GM19452 (cell line): Measurements from ENCODE around the gene STOX1.
"Not testable (repeated sequence)": the region's sequence is repeated elsewhere in the genome, so short reads cannot be mapped to it uniquely, and the experiment has no call there.

Experiments
- ATAC-seq: cut with Tn5 transposase; IDR thresholded peaks from one replicate; pipeline ENCODE4 v1.9.1; 2021; ENCODE audit not compliant: unreplicated experiment

STOX1 gene, protein sequence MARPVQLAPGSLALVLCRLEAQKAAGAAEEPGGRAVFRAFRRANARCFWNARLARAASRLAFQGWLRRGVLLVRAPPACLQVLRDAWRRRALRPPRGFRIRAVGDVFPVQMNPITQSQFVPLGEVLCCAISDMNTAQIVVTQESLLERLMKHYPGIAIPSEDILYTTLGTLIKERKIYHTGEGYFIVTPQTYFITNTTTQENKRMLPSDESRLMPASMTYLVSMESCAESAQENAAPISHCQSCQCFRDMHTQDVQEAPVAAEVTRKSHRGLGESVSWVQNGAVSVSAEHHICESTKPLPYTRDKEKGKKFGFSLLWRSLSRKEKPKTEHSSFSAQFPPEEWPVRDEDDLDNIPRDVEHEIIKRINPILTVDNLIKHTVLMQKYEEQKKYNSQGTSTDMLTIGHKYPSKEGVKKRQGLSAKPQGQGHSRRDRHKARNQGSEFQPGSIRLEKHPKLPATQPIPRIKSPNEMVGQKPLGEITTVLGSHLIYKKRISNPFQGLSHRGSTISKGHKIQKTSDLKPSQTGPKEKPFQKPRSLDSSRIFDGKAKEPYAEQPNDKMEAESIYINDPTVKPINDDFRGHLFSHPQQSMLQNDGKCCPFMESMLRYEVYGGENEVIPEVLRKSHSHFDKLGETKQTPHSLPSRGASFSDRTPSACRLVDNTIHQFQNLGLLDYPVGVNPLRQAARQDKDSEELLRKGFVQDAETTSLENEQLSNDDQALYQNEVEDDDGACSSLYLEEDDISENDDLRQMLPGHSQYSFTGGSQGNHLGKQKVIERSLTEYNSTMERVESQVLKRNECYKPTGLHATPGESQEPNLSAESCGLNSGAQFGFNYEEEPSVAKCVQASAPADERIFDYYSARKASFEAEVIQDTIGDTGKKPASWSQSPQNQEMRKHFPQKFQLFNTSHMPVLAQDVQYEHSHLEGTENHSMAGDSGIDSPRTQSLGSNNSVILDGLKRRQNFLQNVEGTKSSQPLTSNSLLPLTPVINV

DNA sequence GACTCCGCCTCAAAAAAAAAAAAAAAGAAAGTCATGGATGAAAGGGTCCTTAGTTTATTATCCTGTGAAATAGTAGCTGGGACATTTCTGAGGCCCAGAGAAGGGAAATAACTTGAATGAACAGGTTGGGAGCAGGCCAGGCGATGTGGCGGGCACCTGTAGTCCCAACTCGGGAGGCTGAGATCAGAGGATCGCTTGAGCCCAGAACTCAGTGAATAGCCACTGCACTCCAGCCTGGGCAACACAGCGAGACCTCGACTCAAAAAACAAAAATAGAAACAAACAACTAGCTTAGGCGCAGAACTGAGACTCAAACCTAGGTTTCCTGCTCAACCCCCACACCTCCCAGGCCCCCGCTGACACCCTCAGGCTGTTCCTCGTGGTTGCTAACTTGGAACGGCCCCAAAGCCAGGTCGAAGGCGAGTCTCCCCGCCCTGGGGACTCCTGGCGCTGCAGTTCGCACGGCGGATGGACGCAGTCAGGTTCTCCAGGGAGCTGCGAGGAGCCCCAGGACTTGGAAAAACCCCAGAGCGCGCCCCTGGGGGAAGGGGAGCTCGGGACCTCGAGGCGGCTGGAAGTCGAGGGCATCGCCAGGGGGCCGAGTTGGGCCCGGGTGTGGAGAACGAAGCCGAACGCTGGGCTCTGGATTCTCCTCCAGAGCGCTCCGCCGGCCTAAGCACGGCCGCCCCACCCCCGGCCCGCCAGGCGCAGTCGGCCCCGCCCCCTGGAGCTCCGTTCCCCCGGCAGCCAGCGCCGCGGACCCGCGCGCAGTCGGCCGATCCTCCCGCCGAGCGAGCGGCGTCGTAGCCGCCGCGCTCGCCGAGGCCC, at the start of gene STOX1:
STOX1 (plus strand) TSS at position 768 of the 828 bp plus-strand sequence. CDS start 93 bp downstream, outside the sequence.
- ATAC-seq, result no peak

GRCh38 chr10:68781613-68782574, 45.4 kb upstream of the STOX1 start:
- ATAC-seq, result no peak

- ATAC-seq, result no peak
These were observed 42.9 kb upstream of the STOX1 start for GRCh38 chr10:68784476-68784875.

GRCh38 chr10:68787813-68788212, 39.5 kb upstream of the STOX1 start:
- ATAC-seq, result no peak

GRCh38 chr10:68790476-68790875, 36.9 kb upstream of the STOX1 start:
- ATAC-seq, result no peak

DNA sequence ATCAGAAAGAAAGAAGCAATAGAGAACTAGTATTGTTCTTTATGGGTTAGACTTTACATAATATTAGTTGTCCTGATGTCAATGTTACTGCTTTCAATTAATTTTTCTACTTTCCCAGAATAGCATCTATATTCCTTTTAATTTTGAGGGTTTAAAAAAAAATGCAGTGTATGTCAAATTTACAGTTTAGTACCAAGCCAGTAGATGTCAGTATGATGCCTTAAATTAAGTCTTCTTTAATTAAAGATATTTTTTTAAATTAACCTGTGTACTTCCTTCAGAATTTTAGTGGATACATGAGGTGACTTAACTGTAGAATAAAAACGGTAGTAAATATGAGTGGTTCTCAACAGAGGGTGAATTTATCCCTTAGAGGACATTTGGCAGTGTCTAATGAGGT, 35.2 kb upstream of the STOX1 start:
- no peak for ATAC-seq

DNA sequence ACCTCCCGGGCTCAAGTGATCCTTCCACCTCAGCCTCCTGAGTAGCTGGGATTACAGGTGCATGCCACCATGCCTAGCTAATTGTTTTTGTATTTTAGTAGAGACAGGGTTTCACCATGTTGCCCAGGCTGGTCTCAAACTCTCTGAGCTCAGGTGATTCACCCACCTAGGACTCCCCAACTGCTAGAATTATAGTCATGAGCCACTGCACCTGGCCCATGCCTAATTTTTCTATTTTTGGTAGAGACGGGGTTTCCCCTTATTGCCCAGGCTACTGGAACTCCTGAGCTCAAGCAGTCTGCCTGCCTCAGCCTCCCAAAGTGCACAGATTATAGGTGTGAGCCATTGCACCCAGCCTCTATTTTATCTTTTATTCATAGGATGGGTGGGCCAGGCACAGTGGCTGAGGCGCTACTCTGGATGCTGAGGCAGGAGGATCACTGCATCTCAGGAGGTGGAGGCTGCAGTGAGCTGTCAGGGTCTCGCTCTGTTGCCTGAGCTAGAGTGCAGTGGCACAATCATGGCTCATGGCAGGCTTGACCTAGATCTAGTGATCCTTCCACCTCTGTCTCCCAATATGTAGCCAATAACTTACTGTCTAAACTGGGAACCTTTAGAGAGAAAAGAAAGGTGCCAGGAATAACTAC, 31.3 kb upstream of the STOX1 start:
- ATAC-seq, result no peak

DNA sequence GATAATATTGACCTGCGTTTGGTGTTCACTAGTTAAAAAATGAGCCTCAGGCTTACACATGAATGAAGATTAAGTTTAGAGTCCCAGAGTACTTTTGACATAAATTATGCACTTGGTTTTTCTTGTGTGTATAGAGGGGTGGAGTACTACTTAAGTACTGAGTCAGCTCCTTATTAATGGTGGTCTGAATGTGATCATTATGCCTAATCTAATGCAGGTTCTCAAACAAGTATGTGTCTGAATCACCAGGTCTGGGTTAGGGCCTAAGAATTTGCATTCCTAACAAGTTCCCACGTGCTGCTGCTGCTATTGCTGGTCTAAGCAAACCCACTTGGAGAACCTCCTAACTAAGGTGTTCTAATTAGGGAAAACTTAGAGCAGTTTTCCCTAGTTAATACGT, 30.7 kb upstream of the STOX1 start:
- no peak for ATAC-seq

DNA sequence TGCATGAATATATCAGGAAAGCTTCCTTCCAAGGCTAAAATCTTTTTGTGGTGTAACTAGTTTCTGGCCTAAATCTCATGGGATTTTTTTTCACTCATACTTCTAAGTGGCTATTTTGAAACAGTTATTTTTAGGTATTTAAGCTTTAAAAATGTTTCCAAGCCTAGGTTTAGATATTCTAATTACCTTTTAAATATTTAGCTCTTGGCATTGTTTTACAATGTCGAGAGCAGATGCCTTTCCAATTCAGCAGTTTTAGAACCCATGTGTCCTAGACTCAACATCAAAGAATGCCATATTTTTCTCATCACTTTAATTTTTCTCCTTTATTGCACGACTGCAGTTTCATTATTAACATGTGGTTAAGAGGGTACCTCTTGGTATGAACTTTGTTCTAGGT, 27.1 kb upstream of the STOX1 start:
- no peak for ATAC-seq

GRCh38 chr10:68804692-68805091, 22.6 kb upstream of the STOX1 start:
- ATAC-seq, result no peak

DNA sequence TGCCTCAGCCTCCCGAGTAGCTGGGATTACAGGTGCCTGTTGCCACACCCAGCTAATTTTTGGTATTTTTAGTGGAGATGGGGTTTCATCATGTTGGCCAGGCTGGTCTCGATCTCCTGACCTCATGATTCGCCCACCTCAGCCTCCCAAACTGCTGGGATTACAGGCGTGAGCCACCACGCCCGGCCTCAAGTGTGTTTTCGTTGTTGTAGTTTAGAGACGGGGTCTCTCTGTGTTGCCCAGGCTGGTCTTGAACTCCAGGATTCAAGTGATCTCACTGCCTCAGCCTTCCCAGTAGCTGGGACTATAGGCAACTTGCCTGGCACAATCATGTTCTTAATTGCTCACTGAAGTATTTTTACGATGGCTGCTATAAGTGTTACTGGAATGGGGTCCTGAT, 16.5 kb upstream of the STOX1 start:
- not testable (repeated sequence) for ATAC-seq

- ATAC-seq, result no peak
These were observed 15.9 kb upstream of the STOX1 start for GRCh38 chr10:68811314-68812009.

- no peak for ATAC-seq
These were observed 14.9 kb upstream of the STOX1 start for GRCh38 chr10:68812420-68812819.

DNA sequence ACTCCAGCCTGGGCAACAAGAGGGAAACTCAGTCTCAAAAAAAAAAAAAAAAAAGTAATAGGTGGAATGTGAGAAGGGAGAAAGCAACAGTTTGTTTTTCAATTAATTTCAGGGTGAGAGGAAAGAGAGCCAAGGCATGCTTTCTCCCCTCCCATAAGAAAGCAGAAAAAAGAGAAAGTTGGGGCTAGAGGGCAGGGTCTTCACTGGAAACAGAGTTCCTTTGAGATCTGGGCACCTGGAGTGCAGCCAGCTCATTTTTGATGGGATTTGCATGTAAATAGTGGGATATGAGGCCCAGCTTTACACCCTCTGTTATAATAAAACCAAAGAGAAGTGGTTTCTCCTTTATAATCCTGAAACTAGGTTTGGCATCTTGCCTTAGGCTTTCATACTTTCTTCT, 13.8 kb upstream of the STOX1 start:
- no peak for ATAC-seq

- ATAC-seq, result no peak
These were observed 10.4 kb upstream of the STOX1 start for GRCh38 chr10:68816796-68817412.

DNA sequence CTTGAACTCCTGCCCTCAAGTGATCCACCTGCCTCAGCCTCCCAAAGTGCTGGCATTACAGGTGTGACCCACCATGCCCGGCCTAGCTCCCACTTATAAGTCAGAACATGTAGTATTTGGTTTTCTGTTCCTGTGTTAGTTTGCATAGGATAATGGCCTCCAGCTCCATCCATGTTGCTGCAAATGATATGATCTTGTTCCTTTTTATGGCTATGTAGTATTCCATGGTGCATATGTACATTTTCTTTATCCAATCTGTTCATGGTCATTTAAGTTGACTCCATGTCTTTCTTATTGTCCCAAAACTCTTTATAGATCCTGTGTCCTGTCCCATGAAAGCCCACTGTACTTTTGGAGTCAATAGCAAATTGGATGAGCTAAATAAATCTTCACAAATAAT, 7.0 kb upstream of the STOX1 start:
- not testable (repeated sequence) for ATAC-seq

- ATAC-seq, result not testable (repeated sequence)
These were observed 4.7 kb upstream of the STOX1 start for GRCh38 chr10:68822626-68823025.

GRCh38 chr10:68827592-68827959, 245 bp downstream of the STOX1 start:
- ATAC-seq, result not testable (repeated sequence)
